T-cell (primary cell): ENCODE data around the gene SRRM1. TPM values are rescaled to one million over a fixed set of nuclear protein-coding genes. Genes with fewer than 3 reads are reported as not detected.
"Not testable (repeated sequence)": the region's sequence is repeated elsewhere in the genome, so short reads cannot be mapped to it uniquely, and the experiment has no call there.

ENCODE experiments used
- ATAC-seq, 4 experiments: fragments of 200-7000 bp in 3 of 4; fragments of 150-1000 bp in 1 of 4; cut with Tn5 transposase; replicated peaks in 1 of 4; 1 replicate in 3 of 4; 2 replicates in 1 of 4; pipeline ENCODE4 v1.10.0; 2021; ENCODE audit warnings: moderate library complexity in 3 of 4, mild to moderate bottlenecking in 2 of 4, moderate number of reproducible peaks in 1 of 4
- CTCF ChIA-PET, 2 donors: fragments of 300-600 bp; sonication (Branson Sonifier 250); formaldehyde crosslinking; loops; one replicate each; lab custom pipeline; 2022; ENCODE audit warnings: antibody characterized with exemption in 2 of 2; lab: Charles Lee
- POLR2A ChIA-PET, 2 donors: fragments of 300-600 bp; sonication (Branson Sonifier 250); formaldehyde crosslinking; loops; one replicate each; lab custom pipeline; 2022; ENCODE audit warnings: antibody characterized with exemption in 2 of 2; lab: Charles Lee
- DNase-seq, 35 experiments: peaks; one replicate each; pipeline versions ENCODE4 v3.0.0 to v3.0.0-alpha.2; 2013 to 2023
- H3K27ac ChIP-seq: one replicate; pipeline ENCODE4 v1.5.1; 2013; ENCODE audit warnings: low read length
- H3K27me3 ChIP-seq, 2 experiments: replicated peaks in 1 of 2; 1 replicate in 1 of 2; 2 replicates in 1 of 2; pipeline versions ENCODE4 v1.6.1 to v1.7.0; 2013; ENCODE audit warnings: low read length in 1 of 2, mixed read lengths in 1 of 2; ENCODE audit not compliant: control insufficient read depth in 2 of 2, insufficient read depth in 2 of 2; ENCODE audit errors: extremely low read depth in 1 of 2
- H3K36me3 ChIP-seq, 2 donors: 1 replicate in 1 of 2; 2 replicates in 1 of 2; pipeline versions ENCODE4 v1.6.1 to v1.7.0; 2013; ENCODE audit warnings: low read length in 1 of 2; ENCODE audit not compliant: control insufficient read depth in 2 of 2, insufficient read depth in 1 of 2; ENCODE audit errors: extremely low read depth in 1 of 2
- H3K4me1 ChIP-seq, 2 experiments: 1 replicate in 1 of 2; 2 replicates in 1 of 2; pipeline versions ENCODE4 v1.6.1 to v1.7.0; 2013; ENCODE audit warnings: low read length in 2 of 2, mixed read lengths in 1 of 2; ENCODE audit not compliant: insufficient read depth in 2 of 2, control insufficient read depth in 1 of 2; ENCODE audit errors: extremely low read depth in 1 of 2
- H3K4me3 ChIP-seq, 2 donors: 1 replicate in 1 of 2; 2 replicates in 1 of 2; pipeline versions ENCODE4 v1.5.1 to v1.7.0; 2013; ENCODE audit warnings: mild to moderate bottlenecking in 2 of 2, low read length in 1 of 2, moderate library complexity in 1 of 2; ENCODE audit not compliant: control insufficient read depth in 1 of 2; ENCODE audit errors: extremely low read depth in 1 of 2
- H3K9me3 ChIP-seq: 2 replicates; pipeline ENCODE4 v1.7.0; 2013
- H3K27ac Mint-ChIP-seq, 2 donors: one replicate each; pipeline ENCODE4 v1.8.0; 2020 to 2021; ENCODE audit warnings: mild to moderate bottlenecking in 2 of 2, mixed read lengths in 2 of 2
- H3K27me3 Mint-ChIP-seq, 2 donors: one replicate each; pipeline ENCODE4 v1.8.0; 2021 to 2022; ENCODE audit warnings: mixed read lengths in 2 of 2
- H3K36me3 Mint-ChIP-seq: one replicate; pipeline ENCODE4 v1.8.0; 2021; ENCODE audit warnings: mixed read lengths
- H3K4me1 Mint-ChIP-seq, 3 donors: one replicate each; pipeline ENCODE4 v1.8.0; 2020 to 2022; ENCODE audit warnings: mixed read lengths in 3 of 3, mild to moderate bottlenecking in 1 of 3
- H3K4me3 Mint-ChIP-seq, 3 donors: one replicate each; pipeline ENCODE4 v1.8.0; 2020 to 2022; ENCODE audit warnings: mild to moderate bottlenecking in 3 of 3, mixed read lengths in 3 of 3, moderate library complexity in 3 of 3
- H3K9me3 Mint-ChIP-seq, 3 donors: one replicate each; pipeline ENCODE4 v1.8.0; 2020 to 2022; ENCODE audit warnings: mixed read lengths in 3 of 3
- WGBS: methylation state at CpG from one replicate; pipeline ENCODE4 v1.1.5; 2013; ENCODE audit warnings: missing lambda C conversion rate; ENCODE audit not compliant: insufficient coverage; 5-methylcytosine and 5-hydroxymethylcytosine counted together
- total RNA-seq, 35 experiments: library from RNA in 6 of 35; stranded (reverse) in 6 of 35; fragments of 120-200 nt in 1 of 35; gene quantifications; one replicate each; pipeline versions ENCODE4 v1.2.1 to v1.2.4 and lab custom pipeline; 2013 to 2026

SRRM1 gene
- total RNA-seq, 5 donors from 2014 or later (not counting 1 experiment from before 2014, with no cell fraction given) = 158 to 303 (median 181) TPM

DNA sequence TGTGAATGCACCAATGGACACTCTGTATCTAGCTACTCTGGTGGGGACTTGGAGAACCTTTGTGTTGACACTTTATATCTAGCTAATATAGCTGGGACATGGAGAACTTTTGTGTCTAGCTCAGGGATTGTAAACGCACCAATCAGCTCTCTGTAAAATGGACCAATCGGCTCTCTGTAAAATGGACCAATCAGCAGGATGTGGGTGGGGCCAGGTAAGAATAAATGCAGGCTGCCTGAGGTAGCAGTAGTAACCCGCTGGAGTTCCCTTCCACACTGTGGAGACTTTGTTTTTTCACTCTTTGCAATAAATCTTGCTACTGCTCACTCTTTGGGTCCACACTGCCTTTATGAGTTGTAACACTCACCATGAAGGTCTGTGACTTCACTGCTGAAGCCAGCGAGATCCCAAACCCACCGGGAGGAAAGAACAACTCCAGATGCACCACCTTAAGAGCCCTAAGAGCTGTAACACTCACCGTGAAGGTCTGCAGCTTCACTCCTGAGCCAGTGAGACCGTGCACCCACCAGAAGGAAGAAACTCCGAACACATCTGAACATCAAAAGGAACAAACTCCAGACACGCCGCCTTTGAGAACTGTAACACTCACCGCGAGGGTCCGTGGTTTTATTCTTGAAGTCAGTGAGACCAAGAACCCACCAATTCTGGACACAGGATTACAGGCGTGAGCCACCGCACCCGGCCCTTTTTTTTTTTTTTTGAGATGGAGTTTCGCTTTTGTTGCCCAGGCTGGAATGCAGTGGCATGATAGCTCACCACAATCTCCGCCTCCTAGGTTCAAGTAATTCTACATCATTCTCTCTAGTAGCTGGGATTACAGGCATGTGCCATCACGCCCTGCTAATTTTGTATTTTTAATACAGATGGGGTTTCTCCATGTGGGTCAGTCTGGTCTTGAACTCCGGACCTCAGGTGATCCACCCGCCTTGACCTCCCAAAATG is 79.3 kb downstream of the SRRM1 start:
- ATAC-seq (peak in 3 of 4 experiments; percentile 37 to 57 (median 48)), DNase-seq (peak in 6 of 35 experiments; percentile 12 to 33 (median 19))
- not testable (repeated sequence) for H3K27ac ChIP-seq, H3K4me1 ChIP-seq, H3K27me3 ChIP-seq, H3K36me3 ChIP-seq, H3K27me3 Mint-ChIP-seq, H3K9me3 ChIP-seq, H3K9me3 Mint-ChIP-seq, H3K36me3 Mint-ChIP-seq
- 51% methylated on average over 12 of the region's 21 CpGs for WGBS
- ChIA-PET CTCF (interaction anchor here (0.6 to 1.0 kb wide), 5 partner anchors 12 to 129 kb away, joined by 3 to 6 read pairs (median 3); partner anchors contain the start of gene CLIC4 (in 1 of the 2)), POLR2A (interaction anchor here in 1 of 2 donors (0.6 kb wide), 1 partner anchor 13 kb away, joined by 4 read pairs; no protein-coding TSS in a partner anchor)
- Mint-ChIP-seq H3K27ac (peak overlapping the region; percentile 39 to 57), H3K4me3 (peak overlapping the region; percentile 74 to 80 (median 75)), H3K4me1 (peaks cover 5 to 12% (median 7%) of the 10 kb centered on the region in 3 donors)
- H3K4me3 ChIP-seq = peak overlapping the region; percentile 42 to 62

Other genes with a start within 250 kb of the SRRM1 start
- 1 to 10 TPM; 3.4 to 5.6 (median 5.4) TPM for gene STPG1, start 229.5 kb upstream of the SRRM1 start, total RNA-seq
- 10 to 100 TPM; 49.0 to 71.4 (median 59.7) TPM for gene NIPAL3, start 227.5 kb upstream of the SRRM1 start, total RNA-seq
- gene RCAN3, start 140.5 kb upstream of the SRRM1 start, total RNA-seq = 100 to 1,000 TPM; 149 to 202 (median 186) TPM
- gene NCMAP, start 87.2 kb upstream of the SRRM1 start, total RNA-seq = under 1 TPM in 4 of 5 donors, not detected in 1; 0.13 to 0.23 (median 0.19) TPM
- gene CLIC4, start 102.1 kb downstream of the SRRM1 start, total RNA-seq = 1 to 10 TPM in 4 of 5 donors, under 1 TPM in 1; 0.75 to 9.1 (median 5.5) TPM